WTC11 (cell line): ENCODE results near the gene SYNC.

Experiments used
- ESRRA ChIP-seq: sonication (generic); formaldehyde crosslinking; IDR thresholded peaks from 2 replicates; pipeline ENCODE4 v1.8.1; 2022; ENCODE audit warnings: mild to moderate bottlenecking, missing genetic modification reagents, borderline replicate concordance
- SMAD4 ChIP-seq: sonication (generic); formaldehyde crosslinking; IDR thresholded peaks from 2 replicates; pipeline ENCODE4 v1.8.0; 2022; ENCODE audit warnings: mild to moderate bottlenecking, missing genetic modification reagents
- TCF7 ChIP-seq: sonication (generic); formaldehyde crosslinking; IDR thresholded peaks from 2 replicates; pipeline ENCODE4 v1.8.0; 2022; ENCODE audit warnings: mild to moderate bottlenecking, low read depth, missing genetic modification reagents, moderate library complexity
- TF ChIP-seq, protein P1 (sequence below): sonication (generic); formaldehyde crosslinking; IDR thresholded peaks from 2 replicates; pipeline ENCODE4 v1.8.1; 2022; ENCODE audit warnings: mild to moderate bottlenecking, missing genetic modification reagents, moderate library complexity, borderline replicate concordance
- TF ChIP-seq, protein P2 (sequence below): fragments of 200-600 bp; IDR thresholded peaks from 2 replicates; pipeline ENCODE4 v1.8.0; 2022; ENCODE audit warnings: antibody characterized with exemption
- TF ChIP-seq, protein P3 (sequence below): sonication (generic); formaldehyde crosslinking; IDR thresholded peaks from 2 replicates; pipeline ENCODE4 v1.8.0; 2022; ENCODE audit warnings: mild to moderate bottlenecking, missing genetic modification reagents
- TF ChIP-seq, protein P4 (sequence below): sonication (generic); formaldehyde crosslinking; IDR thresholded peaks from 2 replicates; pipeline ENCODE4 v1.8.1; 2022; ENCODE audit warnings: mild to moderate bottlenecking, moderate library complexity, missing genetic modification reagents

DNA sequence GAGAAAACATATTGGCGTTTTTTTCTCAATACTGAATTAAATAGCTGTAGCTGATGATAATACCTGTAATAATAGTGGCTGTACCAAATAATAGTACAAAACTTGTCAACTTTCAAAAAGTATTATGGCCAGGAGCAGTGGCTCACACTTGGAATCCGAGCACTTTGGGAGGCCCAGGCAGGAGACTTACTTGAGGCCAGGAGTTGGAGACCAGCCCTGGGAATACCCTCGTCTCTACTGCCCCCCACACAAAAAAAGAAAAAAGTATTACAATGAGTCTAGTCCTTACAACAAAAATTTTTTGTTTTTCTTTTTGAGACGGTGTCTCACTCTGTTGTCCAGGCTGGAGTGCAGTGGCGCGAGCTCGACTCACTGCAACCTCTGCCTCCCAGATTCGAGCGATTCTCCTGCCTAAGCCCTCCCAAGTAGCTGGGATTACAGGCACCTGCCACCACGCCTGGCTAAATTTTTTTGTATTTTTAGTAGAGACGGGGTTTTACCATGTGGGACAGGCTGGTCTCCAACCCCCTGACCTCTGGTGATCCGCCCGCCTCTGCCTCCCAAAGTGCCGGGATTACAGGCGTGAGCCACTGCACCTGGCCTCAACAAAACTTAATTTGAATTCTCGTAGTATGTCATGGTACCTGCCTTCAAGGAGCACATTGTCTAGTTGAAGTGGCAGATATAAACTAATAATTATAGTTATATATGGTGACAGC is 50.2 kb downstream of the SYNC start:
- TF ChIP-seq, protein P1, sequence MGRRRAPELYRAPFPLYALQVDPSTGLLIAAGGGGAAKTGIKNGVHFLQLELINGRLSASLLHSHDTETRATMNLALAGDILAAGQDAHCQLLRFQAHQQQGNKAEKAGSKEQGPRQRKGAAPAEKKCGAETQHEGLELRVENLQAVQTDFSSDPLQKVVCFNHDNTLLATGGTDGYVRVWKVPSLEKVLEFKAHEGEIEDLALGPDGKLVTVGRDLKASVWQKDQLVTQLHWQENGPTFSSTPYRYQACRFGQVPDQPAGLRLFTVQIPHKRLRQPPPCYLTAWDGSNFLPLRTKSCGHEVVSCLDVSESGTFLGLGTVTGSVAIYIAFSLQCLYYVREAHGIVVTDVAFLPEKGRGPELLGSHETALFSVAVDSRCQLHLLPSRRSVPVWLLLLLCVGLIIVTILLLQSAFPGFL = no peak
- TF ChIP-seq, protein P2, sequence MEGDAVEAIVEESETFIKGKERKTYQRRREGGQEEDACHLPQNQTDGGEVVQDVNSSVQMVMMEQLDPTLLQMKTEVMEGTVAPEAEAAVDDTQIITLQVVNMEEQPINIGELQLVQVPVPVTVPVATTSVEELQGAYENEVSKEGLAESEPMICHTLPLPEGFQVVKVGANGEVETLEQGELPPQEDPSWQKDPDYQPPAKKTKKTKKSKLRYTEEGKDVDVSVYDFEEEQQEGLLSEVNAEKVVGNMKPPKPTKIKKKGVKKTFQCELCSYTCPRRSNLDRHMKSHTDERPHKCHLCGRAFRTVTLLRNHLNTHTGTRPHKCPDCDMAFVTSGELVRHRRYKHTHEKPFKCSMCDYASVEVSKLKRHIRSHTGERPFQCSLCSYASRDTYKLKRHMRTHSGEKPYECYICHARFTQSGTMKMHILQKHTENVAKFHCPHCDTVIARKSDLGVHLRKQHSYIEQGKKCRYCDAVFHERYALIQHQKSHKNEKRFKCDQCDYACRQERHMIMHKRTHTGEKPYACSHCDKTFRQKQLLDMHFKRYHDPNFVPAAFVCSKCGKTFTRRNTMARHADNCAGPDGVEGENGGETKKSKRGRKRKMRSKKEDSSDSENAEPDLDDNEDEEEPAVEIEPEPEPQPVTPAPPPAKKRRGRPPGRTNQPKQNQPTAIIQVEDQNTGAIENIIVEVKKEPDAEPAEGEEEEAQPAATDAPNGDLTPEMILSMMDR = no peak
- TF ChIP-seq ESRRA (CRISPR knock-in tag) = no peak
- TF ChIP-seq SMAD4 (CRISPR knock-in tag) = no peak
- TF ChIP-seq, protein P3, sequence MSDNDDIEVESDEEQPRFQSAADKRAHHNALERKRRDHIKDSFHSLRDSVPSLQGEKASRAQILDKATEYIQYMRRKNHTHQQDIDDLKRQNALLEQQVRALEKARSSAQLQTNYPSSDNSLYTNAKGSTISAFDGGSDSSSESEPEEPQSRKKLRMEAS (CRISPR knock-in tag) = no peak
- TF ChIP-seq TCF7 = no peak
- TF ChIP-seq, protein P4, sequence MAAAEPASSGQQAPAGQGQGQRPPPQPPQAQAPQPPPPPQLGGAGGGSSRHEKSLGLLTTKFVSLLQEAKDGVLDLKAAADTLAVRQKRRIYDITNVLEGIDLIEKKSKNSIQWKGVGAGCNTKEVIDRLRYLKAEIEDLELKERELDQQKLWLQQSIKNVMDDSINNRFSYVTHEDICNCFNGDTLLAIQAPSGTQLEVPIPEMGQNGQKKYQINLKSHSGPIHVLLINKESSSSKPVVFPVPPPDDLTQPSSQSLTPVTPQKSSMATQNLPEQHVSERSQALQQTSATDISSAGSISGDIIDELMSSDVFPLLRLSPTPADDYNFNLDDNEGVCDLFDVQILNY = no peak
